ENCODE data around the gene CCDC61. TPM values are rescaled to one million over a fixed set of nuclear protein-coding genes. Genes with fewer than 3 reads are reported as not detected.
A peak's percentile ranks its signal among the peaks of the same experiment; 100 is the strongest.

Gene CCDC61
- total RNA-seq, 1 experiment from 2014 or later = 24.8 TPM

DNA sequence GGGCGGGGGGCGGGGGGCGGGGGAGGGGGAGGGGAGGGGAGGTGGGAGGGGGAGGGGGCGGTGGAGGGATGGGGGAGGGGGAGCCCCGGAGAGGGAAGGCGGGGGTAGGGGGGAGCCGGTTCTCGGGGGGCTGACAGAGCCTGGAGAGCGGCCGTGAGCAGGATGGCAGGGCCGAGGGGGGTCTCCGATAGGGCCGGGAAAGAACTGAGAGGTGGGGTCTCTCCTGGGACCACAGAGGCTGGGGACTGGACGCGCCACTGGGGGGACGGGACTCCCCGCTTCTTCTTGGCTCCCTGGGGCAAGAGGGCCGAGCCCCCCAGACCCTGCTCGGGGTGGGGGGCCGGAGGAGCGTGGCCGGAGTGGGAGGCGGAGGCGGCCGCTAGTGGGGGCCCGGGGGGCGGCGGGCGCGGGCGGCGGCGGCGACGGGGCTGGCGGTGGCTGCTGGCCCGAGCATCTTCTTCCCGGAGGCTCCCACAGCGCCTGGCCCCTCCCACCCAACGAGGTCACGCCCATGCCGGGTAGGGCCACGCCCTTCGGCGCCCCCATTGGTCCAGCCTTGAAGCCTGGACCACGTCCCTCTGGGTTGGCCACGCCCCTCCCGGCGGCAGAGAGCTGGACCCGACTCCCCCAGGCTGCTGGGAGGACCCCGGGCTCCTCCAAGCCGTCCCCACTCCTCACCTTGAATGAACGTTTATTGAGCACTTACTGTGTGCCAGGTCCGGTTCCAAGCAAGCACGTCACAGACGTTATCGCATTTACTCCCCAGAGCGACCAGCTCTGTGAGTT lies 21.5 kb upstream of the CCDC61 start, which contains the start of gene NOVA2:
TSS of gene NOVA2 (minus strand) at position 313 of the 786 bp plus-strand sequence. CDS start 514 bp downstream, outside the sequence.
- ChIA-PET POLR2A (ENCODE audit: unreplicated experiment) (interaction anchor here (0.6 kb wide), 1 partner anchor 155 kb away, joined by 6 read pairs; no protein-coding TSS in a partner anchor), CTCF (no interaction called here)
- Histone ChIP-seq H3K79me2 (ENCODE audit: low read depth) (no peaks in the 10 kb centered on the region), H4K20me1 (ENCODE audit: insufficient read depth) (no peaks in the 10 kb centered on the region), H3K9me2 (ENCODE audit: insufficient read depth) (no peaks in the 10 kb centered on the region), H2AFZ (no peak within 1 kb of the TSS), H3K4me1 (replicated peaks; ENCODE audit: insufficient read depth) (no peaks in the 10 kb centered on the region), H3F3A (ENCODE audit: insufficient read depth, low read depth) (peaks cover 21% of the 10 kb centered on the region), H3K27ac (no peak within 1 kb of the TSS), H3K27me3 (ENCODE audit: insufficient read depth, low read depth) (peaks cover 88% of the 10 kb centered on the region), H3K4me3 (no peak within 1 kb of the TSS; the same call in 1 of the 2 replicates), H3K9me3 (ENCODE audit: insufficient read depth, low read depth) (no peaks in the 10 kb centered on the region), H3K36me3 (ENCODE audit: low read depth) (no peaks in the 10 kb centered on the region), H3K4me2 (peak within 1 kb of the TSS; percentile 44; the same call in 1 of the 2 replicates)
- intact Hi-C loops (cut with micrococcal nuclease; ENCODE audit: unreplicated experiment) = no loop called here
- BruUV-seq (replicated peaks) = no TSS peak
- no peak for TF ChIP-seq EZH2 (IDR thresholded peaks at IDR 0.05; ENCODE audit: low read depth)
- TF ChIP-seq, protein P1, sequence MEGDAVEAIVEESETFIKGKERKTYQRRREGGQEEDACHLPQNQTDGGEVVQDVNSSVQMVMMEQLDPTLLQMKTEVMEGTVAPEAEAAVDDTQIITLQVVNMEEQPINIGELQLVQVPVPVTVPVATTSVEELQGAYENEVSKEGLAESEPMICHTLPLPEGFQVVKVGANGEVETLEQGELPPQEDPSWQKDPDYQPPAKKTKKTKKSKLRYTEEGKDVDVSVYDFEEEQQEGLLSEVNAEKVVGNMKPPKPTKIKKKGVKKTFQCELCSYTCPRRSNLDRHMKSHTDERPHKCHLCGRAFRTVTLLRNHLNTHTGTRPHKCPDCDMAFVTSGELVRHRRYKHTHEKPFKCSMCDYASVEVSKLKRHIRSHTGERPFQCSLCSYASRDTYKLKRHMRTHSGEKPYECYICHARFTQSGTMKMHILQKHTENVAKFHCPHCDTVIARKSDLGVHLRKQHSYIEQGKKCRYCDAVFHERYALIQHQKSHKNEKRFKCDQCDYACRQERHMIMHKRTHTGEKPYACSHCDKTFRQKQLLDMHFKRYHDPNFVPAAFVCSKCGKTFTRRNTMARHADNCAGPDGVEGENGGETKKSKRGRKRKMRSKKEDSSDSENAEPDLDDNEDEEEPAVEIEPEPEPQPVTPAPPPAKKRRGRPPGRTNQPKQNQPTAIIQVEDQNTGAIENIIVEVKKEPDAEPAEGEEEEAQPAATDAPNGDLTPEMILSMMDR (conservative IDR thresholded peaks at IDR 0.05) = no peak
- DNase-seq = peak; percentile 39 to 56

DNA sequence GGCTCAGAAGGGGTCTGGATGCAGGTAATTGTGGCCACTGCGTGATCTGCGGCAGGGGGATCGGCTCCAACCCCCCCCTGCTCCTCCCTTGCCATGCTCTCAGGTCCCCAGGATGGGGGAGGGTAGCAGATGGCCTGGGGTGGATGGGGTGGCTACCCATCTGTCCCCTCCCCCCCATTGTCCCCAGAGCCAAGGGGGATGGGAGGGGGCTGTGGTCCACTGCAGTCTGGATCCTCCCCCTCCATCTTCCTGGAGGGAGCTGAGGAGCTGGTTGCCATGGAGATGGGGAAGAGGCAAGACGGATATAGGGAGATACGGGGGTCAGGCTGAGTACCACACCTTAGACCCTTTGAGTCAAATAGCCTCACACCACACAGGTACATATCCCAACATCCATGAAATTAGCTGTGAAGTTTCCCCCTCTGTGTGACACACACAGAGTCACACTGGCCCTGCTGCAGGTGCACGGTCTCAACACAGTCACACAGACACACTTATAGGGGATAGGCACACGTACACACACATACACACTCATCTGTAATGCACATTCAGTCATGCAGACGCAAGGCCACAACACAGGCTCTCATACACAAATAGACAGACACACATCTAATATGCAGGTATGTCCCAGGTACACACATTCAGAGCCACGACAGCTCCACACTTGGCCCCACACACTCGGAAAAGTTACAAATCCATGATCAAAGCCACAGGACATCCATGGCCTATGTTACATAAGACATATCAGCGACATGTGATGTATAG lies 19.8 kb upstream of the CCDC61 start:
- Histone ChIP-seq H3K4me2 (no peak overlapping the region), H3K4me1 (replicated peaks; ENCODE audit: insufficient read depth) (no peaks in the 10 kb centered on the region), H3K4me3 (no peak overlapping the region), H3K27me3 (ENCODE audit: insufficient read depth, low read depth) (peaks cover 73% of the 10 kb centered on the region), H3K27ac (no peak overlapping the region), H3F3A (ENCODE audit: insufficient read depth, low read depth) (peaks cover 21% of the 10 kb centered on the region), H4K20me1 (ENCODE audit: insufficient read depth) (no peaks in the 10 kb centered on the region), H3K9me3 (ENCODE audit: insufficient read depth, low read depth) (no peaks in the 10 kb centered on the region), H3K9me2 (ENCODE audit: insufficient read depth) (no peaks in the 10 kb centered on the region), H3K36me3 (ENCODE audit: low read depth) (no peaks in the 10 kb centered on the region), H3K79me2 (ENCODE audit: low read depth) (no peaks in the 10 kb centered on the region), H2AFZ (no peak overlapping the region)
- ChIA-PET POLR2A (ENCODE audit: unreplicated experiment) (no interaction called here), CTCF (interaction anchor here (0.7 kb wide), 1 partner anchor 92 kb away, joined by 3 read pairs; no protein-coding TSS in a partner anchor)
- TF ChIP-seq, protein P1 (conservative IDR thresholded peaks at IDR 0.05) = no peak
- TF ChIP-seq EZH2 (IDR thresholded peaks at IDR 0.05; ENCODE audit: low read depth) = no peak
- no TSS peak for BruUV-seq (replicated peaks)
- intact Hi-C loops (cut with micrococcal nuclease; ENCODE audit: unreplicated experiment) = no loop called here
- DNase-seq = no peak

DNA sequence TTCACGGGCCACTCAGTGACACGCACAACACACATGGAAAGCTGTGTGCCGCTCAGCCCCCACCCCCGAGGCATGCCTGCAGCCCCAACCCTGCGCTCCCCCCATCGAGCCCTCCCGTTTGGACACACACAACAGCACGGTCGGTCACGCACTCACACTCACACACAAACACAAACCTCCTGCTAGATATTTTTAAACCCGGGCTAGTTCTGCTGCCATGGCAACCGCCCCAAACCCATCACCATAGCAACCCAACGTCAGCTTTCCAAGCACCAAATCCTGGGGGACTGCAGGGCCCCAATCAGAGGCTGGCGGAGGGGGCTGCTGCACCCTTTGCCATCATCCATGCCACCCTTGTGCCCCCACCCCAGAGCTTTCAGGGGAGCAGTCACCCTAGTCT lies 19.1 kb upstream of the CCDC61 start:
- CTCF ChIA-PET = no interaction called here
- POLR2A ChIA-PET (ENCODE audit: unreplicated experiment) = no interaction called here
- no TSS peak for BruUV-seq (replicated peaks)

More for the DNA sequence above, 19.1 kb upstream of the CCDC61 start:
- intact Hi-C loops (cut with micrococcal nuclease; ENCODE audit: unreplicated experiment) = no loop called here
- no peak for DNase-seq
- Histone ChIP-seq H3K36me3 (ENCODE audit: low read depth) (no peaks in the 10 kb centered on the region), H4K20me1 (ENCODE audit: insufficient read depth) (no peaks in the 10 kb centered on the region), H3K79me2 (ENCODE audit: low read depth) (no peaks in the 10 kb centered on the region), H3K27me3 (ENCODE audit: insufficient read depth, low read depth) (peaks cover 66% of the 10 kb centered on the region), H3K9me3 (ENCODE audit: insufficient read depth, low read depth) (no peaks in the 10 kb centered on the region), H3K4me3 (no peak overlapping the region), H3K4me1 (replicated peaks; ENCODE audit: insufficient read depth) (no peaks in the 10 kb centered on the region), H3K4me2 (no peak overlapping the region), H3K9me2 (ENCODE audit: insufficient read depth) (no peaks in the 10 kb centered on the region), H3K27ac (no peak overlapping the region), H2AFZ (no peak overlapping the region), H3F3A (ENCODE audit: insufficient read depth, low read depth) (peaks cover 21% of the 10 kb centered on the region)
- TF ChIP-seq EZH2 (IDR thresholded peaks at IDR 0.05; ENCODE audit: low read depth) = no peak

All from PC-9 (cell line).